Stimulated activated CD4-positive, alpha-beta T cell treated with anti-CD3 and anti-CD28 coated beads, Interleukin-15, amount 100 ng/mL, for 24 hours (primary cell): ENCODE results near the gene PRC1.
A peak's percentile ranks its signal among the peaks of the same experiment; 100 is the strongest.

Experiments used
- DNase-seq: peaks from one replicate; pipeline ENCODE4 v3.0.0-alpha.2; 2020

Gene PRC1

GRCh38 chr15:90954712-90955623, 39.4 kb downstream of the PRC1 start, which contains the start of gene RCCD1:
RCCD1 (plus strand) TSS chr15:90954884; CDS start chr15:90956735, 1,851 bp downstream.
- DNase-seq: peak; percentile 96

GRCh38 chr15:90953947-90954711, 40.2 kb downstream of the PRC1 start:
- DNase-seq: no peak

GRCh38 chr15:90952901-90953677, 41.2 kb downstream of the PRC1 start:
- no peak for DNase-seq

- no peak for DNase-seq
Measured at GRCh38 chr15:90950676-90951075, 43.7 kb downstream of the PRC1 start.

DNA sequence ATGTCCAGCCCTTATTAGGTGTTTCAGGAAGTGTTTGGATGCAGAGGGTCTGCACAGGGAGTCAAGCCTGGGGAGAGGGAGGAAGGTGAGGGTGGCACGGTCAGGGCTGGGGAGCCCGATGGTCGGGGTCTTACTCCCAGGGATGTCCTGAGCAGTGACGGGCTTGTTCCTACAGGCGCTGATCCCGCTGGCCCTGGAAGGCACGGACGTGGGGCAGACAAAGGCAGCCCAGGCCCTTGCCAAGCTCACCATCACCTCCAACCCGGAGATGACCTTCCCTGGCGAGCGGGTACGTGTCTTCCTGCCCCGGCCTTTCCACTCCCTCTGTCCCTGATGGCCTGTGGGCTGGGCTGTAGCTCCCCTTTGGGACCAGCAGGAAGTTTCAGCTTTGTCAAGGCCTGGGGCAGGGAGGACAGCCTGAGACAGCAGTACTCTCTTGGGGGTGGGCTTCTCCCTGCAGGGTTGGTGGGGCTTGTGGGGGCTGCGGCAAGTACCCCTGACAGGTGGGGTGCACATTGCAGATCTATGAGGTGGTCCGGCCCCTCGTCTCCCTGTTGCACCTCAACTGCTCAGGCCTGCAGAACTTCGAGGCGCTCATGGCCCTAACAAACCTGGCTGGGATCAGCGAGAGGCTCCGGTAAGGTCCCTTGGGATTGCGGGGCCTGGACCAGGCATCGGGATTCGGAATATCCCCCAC, 44.2 kb downstream of the PRC1 start:
- DNase-seq: no peak

- no peak for DNase-seq
Measured at GRCh38 chr15:90948506-90948905, 45.8 kb downstream of the PRC1 start.

DNA sequence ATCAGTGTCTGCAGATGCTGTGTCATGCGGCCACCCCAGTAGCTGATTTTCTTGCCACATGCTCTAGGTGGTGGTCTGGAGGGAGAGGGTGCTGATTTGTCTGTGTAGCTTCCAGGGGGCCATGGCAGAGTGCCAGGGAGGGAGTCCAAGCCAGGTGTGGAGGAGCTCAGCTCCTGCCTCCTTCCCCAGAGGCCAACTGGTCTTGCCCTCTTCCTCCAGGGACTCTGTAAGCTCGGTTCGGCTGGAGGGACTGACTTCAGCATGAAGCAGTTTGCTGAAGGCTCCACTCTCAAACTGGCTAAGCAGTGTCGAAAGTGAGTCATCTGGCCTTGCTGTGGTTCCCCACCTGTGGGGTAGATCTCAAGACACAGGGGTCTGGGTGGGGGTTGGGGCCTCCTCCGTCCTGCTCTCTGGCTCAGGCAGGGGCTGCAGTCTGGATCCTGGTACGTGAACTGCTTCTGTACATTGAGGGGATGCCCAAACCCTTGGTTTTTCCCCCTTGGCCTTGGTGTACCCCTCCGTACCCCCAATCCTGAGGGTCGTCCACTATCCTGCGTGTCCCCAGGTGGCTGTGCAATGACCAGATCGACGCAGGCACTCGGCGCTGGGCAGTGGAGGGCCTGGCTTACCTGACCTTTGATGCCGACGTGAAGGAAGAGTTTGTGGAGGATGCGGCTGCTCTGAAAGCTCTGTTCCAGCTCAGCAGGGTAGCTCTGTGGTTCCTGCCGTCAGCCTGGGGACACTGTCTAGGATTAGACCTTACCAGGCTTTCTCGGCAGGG, 46.6 kb downstream of the PRC1 start:
- no peak for DNase-seq

GRCh38 chr15:90946941-90947576, 47.3 kb downstream of the PRC1 start:
- DNase-seq: no peak

DNA sequence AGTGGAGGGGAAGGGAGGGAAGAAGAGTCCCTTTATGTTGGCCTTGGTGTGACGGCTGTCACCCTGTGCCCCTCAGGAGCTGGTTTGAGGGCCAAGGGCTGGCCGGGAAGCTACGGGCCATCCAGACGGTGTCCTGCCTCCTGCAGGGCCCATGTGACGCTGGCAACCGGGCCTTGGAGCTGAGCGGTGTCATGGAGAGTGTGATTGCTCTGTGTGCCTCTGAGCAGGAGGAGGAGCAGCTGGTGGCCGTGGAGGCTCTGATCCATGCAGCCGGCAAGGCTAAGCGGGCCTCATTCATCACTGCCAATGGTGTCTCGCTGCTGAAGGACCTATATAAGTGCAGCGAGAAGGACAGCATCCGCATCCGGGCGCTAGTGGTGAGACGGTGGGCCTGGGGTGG, 47.8 kb downstream of the PRC1 start:
- DNase-seq: no peak

- no peak for DNase-seq
Measured at GRCh38 chr15:90945091-90945490, 49.2 kb downstream of the PRC1 start.

DNA sequence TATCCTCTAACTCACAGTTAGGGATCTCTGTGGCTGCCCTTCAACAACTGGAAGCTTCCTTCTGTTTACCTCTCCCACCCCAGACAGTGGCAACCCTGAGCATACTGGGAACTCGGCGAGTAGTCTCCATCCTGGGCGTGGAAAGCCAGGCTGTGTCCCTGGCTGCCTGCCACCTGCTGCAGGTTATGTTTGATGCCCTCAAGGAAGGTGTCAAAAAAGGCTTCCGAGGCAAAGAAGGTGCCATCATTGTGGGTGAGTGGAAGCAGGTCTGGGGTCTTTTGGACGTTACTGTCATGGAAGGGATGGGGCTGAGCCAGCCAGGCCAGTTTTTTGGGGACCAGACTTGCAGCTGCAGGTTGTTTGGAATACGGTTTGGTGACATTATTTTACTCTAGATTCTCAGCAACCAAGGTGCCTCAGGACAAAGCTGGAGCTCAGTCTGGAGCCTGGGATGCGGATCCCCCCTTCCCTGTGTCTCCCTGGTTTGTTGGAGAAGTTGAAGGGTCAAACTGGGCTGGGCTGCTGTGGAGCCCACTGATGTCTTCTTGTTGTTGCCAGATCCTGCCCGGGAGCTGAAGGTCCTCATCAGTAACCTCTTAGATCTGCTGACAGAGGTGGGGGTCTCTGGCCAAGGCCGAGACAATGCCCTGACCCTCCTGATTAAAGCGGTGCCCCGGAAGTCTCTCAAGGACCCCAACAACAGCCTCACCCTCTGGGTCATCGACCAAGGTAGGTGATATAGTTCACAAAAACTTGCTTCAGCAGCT, 51.8 kb downstream of the PRC1 start:
- DNase-seq: no peak

GRCh38 chr15:90941038-90941437, 53.3 kb downstream of the PRC1 start:
- no peak for DNase-seq

- DNase-seq: no peak
Measured at GRCh38 chr15:90939756-90940155, 54.6 kb downstream of the PRC1 start.

GRCh38 chr15:90938261-90938660, 56.1 kb downstream of the PRC1 start:
- DNase-seq: no peak

DNA sequence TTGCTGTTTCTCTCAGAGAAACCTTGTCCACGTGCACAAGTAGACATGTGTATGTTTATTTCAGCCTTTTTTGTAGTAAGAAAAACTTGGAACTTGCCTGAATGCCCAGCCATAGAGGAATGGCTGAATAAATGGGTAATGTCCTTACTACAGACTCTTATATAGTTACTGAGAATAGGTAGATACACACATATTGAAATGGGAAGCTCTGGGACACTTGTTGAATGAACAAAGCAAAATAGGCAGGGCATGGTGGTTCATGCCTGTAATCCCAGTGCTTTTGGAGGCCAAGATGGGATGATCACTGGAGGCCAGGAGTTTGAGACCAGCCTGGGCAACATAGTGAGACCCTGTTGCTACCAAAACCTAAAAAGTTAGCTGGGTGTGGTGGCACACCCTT, 57.5 kb downstream of the PRC1 start:
- DNase-seq: no peak

- DNase-seq: peak; percentile 98
Measured at GRCh38 chr15:90934949-90935751, 59.2 kb downstream of the PRC1 start, which contains the start of gene UNC45A. UNC45A (plus strand) TSS chr15:90935285; CDS start chr15:90935325, 40 bp downstream.

DNA sequence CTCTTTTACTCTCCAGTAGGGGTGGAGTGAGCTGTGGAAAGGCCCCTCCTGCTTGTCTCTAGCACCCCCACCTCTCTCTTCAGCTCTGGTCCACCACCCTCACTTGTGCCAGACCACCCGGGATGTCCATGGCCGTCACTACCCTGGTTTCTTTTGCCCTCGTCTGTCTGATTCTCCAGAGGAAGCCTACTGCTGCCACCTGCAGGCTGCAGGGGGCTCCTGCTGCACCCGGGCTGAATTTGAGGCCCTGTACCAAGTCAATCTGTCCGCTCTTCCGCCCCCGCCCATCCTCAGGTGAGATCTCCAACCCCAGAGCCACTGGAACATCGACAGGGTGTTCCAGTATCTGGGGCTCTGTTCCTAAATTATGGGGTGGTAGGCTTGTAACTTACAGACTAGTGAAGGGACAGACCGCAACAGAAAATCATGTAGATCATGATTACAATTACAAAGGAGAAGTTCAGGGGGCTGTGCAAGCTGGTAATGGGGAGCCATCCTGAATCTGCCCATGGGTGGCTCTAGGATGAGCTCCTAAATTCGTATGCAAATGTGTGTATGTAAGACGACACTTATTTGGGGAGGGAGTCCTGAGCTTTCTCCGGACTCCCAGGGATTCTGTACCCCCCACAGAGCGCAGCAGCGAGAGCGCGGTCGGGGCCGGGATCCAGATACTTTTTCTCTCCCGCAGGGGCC, 59.9 kb downstream of the PRC1 start:
- peak; percentile 94 for DNase-seq

GRCh38 chr15:90933301-90933700, 61.0 kb downstream of the PRC1 start:
- no peak for DNase-seq

- DNase-seq: no peak
Measured at GRCh38 chr15:90932660-90932991, 61.7 kb downstream of the PRC1 start.
